Measurements from ENCODE around the gene WHRN.
A peak's percentile ranks its signal among the peaks of the same experiment; 100 is the strongest.

Gene WHRN

DNA sequence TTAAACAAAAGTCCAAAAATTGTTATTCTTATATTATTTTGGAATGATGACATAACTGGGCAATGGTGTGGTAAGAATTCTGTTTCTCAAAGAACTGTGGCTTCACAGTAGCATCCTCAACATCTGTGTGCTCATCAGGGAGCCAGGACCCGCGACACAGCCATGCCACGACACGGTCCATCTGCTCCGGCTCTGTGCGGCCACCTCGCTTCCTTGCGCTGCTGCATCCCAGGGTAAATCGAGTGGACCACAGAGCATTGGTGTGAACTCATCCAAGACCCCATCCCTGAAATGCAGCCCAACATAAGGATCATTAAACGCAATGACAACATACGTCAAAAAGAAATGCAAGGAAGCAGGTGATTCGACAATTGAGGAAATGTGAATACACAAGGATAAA lies 15.3 kb downstream of the WHRN start:
- DNase-seq = no peak

DNA sequence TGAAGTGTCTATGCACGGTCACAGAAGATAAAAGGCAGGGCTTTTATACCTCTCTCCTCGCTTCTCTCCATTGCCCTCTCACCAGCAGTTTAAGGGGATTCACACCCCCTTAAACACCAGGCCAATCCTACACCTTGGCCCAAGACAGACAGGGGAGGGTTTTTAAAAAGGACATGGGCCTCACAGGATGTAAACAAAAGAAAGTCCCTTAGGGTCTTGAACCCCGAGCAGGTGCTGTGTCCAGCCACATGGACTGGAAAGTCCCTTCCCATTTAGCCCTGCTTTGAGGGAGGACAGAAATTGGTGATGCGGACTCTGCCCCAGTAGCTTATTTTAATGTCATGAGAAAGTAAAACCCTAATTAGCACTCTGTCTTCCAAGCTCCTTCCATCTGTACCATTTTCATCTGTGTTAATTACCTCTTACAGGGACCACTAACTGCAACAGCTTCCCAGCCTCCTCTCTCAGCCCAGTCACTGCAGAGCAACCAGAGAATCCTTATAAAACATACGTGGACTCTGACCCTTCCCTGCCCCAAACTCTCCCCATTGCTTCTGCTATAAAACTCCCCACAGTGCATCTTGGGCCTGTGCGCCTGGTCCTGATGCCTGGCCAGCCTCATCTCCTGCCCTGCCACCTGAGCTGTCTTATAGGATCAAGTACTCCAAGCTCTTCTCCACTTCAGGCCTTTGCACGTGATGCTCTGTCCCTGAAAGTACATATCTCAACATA lies 16.7 kb downstream of the WHRN start:
- no peak for DNase-seq

DNA sequence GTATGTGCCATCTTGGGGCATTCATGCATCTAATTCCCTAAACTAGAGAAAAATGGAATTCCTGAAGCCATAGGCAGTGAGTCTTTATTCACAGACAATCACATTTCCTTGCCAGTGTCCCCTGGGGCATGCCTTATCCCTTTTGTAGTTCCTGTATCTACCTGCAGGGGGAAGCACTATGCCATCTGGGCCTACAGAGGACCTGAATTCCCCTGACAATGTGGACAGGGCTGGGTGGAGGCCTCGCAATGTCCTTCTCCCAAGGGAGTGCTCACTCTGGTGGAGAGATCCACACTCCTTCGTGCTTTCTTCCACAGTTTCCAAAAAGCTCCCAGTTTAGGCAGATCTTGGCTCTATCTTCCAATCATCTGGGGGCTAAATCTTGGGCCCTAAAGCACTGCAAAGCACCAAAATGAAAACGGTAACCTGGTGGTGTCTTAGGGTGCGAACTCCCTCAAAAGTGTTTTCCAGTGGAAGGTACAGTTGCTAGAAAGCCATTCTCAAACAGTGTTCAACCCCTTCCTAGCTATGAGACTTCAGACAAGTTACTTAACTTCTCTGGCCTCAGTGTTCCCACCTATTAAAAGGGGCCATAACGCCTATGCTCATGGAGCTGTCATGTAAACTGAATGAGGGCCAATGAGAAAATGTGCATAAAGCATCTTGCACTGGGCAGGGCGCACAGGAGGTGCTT lies 17.5 kb downstream of the WHRN start:
- peak; percentile 50 for DNase-seq

DNA sequence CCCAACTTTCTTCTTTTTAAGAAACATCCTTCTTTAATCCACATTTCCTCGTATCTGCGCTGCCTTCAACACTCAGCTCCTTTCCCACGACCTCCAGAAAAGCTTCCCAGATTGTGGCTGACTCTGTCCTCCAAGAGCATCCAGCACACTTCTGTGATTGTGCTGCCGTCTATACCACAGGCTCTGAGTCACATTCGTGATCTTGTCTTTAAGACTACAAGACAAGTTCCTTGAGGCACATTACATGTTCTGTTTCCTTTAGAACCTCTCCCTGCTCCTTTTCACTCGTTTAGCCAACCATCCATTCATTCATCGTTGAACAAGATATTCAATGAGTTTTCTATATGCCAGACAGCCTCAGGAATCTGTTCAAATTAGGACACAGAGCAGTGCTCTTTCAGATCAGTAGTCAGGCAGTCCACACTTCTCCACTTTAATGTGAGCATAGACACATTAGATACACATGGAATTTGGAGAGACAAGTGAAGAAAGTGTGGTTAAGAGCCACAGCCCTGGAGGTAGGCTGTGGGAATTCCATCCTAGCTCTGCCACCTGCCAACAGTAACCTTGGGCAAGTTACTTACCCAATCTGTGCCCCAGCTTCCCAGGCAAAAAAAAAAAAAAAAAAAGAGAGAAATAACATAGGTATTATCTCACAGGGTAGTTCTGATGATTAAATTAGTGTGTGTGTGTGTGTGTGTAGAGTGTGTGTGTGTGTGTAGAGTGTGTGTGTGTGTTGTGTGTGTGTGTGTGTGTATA lies 18.9 kb downstream of the WHRN start:
- no peak for DNase-seq

DNA sequence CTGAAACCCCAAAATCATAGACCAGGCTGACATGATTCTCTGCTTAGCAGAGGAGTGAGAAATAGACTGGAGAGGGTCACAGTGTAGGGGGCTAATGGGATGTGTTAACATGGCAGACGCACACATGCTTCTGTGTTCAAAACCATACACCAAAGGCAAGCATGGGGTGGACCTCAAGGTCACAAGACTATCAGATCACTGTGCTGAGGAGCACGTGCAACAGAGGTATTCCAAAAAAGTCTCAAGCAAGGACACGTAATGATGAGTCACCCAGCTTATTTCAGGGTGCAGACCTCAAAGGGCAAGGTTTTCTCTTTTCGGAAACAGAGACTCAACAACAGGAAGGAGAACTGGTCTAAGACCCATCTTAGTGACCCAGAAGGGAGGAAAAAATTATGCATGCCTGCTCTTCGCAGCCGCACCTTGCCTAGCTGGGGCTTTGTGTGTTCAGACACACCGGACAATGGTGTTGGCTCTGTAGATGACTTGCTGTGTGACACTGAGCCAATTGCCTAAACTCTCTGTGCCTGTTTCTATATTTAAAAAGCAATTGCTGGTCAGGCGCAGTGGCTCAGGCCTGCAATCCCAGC lies 20.3 kb downstream of the WHRN start:
- DNase-seq = no peak

DNA sequence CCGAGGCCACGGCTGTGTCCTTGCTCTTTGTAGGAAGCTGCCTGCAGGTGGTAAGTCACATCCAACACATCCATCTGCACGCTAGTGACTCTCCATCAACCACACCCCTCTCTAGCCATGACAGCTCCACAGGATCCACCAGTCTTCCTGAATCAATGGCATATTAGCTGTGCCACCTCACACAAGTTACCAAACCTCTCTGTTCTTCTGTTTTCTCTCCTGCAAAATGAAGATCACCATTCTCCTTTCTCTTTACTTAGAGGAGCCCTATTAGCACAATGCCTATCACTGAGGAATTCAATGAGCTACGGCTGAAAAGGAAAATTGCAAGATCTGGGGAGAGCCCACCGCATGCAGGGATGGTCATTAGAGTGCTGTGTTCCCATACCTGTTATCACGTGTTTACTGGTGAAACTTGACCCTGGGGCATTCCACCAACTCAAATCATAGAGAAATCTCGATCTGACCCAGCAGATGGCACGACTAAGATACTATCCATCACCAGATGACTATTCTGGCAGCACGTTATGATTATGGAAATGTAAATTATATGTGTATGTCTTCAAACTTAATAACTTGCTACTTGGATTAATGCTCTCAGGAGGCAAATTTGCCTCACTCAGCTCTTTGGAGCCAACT lies 20.9 kb downstream of the WHRN start:
- no peak for DNase-seq

DNA sequence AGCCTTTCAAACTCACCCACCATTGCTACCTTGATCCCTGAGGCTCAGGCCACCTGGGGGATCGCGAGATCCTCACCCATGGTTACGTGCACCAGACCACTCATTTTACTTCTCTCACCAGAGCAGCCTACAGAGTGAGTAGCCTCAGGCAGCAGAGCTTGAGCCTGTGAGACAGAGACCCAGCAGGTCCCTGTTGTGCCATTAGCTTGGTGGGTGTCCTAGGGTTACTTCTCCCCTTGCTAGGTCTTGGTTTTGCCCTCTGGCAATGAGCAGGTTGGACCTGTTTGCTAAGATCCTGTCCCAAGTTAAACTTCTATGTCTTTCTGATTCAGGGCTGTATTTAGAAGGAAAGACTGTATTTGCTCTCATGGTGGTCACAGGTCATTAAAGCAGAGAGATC lies 21.8 kb downstream of the WHRN start:
- DNase-seq = no peak

DNA sequence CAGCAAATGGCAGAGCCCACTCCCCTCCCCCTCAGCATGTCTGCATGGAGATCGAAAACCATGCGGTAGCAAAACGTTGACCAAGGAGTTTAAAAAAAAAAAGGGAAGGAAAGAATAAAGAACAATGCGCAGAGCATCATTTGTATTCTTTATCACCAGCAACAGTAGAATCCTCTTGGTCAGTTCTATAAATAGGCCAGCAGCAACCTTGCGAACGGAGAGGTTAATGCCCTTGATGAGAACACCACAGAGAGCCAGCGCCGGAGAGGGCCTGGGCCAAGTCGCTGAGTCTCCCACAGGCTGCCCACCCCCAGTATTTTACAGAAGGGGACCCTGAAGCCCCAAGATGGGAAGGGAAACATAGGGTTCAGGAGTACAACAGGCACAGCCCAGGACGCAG lies 22.7 kb downstream of the WHRN start:
- DNase-seq = no peak

DNA sequence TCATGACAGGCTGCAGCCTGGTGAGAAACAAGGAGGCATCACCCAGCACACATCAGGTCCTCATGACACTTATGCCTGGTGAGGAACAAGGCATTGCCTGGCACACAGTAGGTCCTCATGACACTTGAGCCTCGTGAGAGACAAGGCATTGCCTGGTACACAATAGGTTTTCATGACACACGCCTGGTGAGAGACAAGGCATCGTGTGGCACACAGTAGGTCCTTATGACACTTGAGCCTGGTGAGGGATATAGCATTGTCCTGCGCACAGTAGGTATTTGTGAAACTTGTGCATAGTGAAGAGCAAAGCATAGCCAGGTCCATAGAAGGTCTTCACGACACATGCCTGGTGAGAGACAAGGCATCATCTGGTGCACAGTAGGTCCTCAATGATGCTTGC lies 23.5 kb downstream of the WHRN start:
- no peak for DNase-seq

DNA sequence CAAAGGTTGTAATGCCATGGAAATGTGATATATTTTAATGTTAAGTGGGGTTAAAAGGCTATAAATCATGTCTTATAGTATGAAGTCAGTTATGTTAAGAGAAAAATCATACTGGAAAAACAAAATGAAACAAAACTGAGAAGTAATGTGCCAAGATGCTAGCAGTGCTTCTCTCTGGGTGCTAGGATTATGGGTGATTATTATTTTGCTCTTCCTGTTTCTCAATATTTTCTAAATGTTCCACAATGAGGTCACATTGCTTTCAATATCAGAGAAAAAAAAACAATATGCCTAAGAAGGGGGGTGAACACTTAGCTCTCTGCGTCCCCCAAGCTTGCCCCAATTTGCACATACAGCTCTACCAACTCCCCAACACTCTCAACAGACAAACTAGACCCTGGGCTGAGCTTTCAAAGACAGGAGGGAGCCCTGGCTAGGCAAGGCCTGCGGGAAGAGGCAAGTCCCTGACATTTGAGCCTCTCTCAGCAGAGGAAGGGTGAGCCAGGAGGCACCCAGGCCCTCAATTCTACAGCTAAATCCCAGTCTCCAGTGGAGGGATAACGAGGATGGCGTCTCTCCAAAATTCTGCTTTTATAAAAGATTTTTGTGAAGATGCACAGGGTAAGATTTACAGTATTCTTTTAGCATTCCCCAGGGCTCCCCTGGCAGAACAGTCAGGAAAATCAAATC lies 24.4 kb downstream of the WHRN start:
- DNase-seq = no peak

DNA sequence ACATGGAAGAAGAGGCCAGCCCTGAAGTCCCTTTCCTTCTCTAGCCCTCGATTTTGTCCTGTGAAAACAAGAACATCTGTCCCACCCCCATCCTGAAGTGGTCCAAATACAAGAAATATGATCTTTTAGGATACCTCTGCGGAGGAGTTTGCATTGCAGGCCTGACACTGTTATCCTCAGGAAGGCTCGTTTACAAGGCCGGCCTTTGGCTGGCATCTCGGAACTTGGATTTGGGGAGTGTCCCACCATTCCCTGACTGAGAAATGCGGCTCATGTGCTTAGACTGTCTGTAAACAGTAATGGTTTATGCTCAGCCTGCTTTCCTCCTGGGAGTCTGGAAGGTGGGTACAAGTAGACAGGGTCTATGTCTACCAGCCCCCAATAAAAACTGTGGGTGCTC lies 26.4 kb downstream of the WHRN start:
- no peak for DNase-seq

DNA sequence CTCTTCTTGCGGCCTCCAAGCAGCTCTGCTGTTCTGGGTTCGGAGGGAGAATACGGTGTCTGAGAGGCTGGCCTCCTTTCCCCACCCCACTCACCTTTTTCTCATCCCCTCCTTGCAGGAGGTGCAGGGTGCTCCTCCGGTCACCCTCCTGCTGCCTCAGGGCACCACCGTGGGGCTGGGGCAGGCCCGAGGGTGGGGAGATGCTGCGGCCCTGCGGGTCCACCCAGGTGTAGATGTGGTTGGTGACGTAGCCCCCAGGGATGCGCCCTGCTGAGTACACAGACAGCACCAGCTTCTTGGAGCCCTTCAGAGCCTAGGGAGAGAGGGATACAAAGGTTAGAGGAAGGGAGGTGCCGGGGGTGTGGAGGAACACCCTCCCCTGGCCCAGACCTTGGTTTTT lies 26.8 kb downstream of the WHRN start:
- no peak for DNase-seq

DNA sequence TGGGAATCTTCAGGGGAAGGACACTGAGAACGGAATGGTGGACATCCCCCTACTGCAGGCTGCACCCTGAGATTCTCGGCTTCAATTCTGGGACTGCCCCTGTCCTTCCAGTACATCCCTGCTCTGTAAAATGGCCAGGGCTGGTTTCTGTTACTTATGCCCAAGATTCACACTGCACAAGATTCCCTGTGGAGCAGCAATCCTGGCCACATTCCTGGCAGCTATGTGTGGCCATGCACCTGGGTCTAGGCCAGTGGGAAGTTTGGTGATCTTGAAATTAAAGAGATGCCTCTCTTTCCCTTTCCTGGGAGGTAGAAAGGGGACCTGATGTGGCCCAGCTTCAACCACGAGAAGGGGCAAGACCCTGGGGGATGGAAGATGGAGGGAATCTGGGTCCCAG lies 27.6 kb downstream of the WHRN start:
- no peak for DNase-seq

DNA sequence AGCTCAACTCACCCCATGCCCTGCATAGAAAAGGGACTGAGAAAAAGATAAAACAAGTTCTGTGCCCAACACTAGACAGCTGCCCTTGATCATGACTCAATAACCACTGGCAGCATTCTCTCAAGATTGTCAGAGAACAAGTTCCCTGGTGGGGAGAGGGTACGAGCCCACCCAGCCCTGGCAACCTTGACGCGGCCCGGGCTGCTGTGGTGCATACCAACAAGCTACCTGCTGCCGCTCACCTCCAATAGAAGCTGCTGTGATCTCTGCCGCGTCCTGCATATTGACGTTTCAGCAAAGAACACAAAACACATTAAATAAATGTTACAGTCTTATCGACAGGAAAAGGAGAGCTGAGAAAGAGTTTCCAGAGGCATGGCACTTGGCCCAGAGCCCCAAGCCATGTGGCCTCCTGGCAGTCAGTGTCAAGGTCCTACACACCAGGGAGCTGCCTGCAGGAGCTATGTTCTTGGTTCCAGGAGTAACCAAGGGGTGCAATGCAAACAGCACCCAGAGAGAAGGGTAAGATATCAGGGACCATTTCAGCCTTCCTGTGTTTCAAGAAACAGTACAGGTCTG lies 28.3 kb downstream of the WHRN start:
- DNase-seq = no peak

DNA sequence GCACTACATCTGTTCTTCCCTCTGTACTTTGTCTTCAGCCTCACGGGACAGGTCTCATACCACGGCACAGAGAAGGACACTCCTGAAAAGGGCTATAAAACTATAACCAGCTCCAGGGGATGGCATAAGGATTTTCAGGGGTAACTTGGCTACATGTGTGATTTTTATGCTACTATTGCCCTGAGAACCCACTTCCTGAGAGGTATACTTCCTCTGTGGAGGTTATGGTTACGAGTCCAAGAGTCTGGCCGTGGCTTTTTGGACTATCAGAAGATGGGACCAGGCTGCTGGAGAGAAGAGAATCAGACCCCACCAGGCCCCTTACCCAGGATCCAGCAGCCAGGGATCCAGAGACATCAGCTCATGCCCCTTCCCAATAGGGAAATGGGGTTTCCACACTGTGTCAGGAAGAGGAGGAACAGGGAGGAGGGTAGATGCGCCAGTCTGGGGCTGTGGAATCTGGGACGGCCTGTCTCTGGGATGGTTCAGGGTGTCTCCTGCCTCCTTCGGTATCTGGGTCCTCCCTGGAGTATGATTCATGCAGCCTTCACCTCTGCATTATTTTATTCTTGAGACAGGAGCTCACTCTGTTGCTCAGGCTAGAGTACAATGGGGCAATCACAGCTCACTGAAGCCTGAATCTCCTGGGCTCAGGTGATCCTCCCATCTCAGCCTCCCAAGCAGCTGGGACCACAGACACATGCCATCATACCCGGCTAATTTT lies 29.7 kb downstream of the WHRN start:
- no peak for DNase-seq

DNA sequence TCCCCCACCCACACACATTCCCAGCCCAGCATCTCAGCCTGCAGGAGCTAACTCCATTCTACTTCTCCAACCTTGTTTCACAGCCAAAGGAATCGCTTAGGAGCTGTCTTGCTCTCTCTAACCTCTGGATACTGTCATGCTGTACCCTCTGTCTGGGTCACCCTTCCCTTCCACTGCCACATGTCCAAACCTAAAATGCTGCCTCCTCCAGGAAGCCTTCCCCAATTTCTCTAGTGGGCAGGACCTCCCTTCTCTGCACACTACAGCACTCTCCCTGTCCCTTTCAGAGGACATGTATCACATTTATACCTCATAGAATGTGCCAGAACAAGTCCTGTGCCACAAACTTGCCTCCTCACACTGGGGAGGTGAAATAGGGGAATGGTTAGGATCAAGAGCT lies 30.8 kb downstream of the WHRN start:
- no peak for DNase-seq

DNA sequence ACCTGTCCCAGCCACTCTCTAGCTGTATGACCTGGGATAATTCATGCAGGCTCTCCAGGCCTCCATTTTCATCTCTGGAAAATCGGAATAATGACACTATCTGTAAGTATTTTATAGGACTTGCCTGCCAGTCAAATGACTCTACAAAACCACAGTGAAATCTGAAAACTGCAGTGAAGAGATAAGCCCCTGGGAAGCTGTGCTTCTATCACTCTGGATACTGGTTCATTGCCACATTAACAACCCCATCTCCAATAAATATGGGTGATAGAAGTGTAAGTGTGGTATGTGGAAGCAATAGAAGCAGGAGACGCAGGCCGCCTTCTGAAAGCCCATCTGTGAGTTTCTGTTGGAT lies 31.8 kb downstream of the WHRN start:
- DNase-seq = no peak

DNA sequence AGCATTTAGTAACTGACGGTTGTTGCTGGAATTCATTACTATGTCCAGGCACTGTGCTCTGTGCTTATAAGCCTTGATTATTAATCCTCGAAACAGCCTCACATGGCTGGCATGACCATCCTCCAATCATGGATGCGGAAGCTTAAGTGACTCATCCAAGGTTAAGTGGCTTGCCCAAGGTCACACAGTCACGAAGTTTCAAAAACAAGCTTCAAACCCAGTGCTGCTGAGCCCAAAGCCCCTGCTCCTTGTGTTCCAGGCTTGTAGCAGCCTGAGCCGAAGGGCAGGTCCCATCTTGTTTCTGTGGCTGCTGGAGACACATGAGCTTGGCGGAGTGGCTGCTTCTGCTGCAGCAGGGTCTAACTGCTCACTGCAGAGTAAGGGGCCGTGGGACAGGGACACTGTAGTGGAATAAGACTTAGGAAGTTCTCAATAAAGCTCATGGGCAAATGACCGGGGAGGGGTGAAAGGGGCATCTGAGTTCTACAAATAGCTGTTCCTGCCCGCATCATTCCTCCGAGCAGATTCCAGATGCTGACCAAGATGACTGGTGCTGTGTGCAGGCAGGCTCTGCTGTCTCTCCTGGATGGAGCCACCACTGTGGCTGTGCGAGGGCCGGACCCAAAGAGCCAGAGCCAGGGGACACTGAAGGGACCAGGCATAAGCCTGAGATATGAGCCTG lies 32.4 kb downstream of the WHRN start:
- DNase-seq = peak; percentile 28

DNA sequence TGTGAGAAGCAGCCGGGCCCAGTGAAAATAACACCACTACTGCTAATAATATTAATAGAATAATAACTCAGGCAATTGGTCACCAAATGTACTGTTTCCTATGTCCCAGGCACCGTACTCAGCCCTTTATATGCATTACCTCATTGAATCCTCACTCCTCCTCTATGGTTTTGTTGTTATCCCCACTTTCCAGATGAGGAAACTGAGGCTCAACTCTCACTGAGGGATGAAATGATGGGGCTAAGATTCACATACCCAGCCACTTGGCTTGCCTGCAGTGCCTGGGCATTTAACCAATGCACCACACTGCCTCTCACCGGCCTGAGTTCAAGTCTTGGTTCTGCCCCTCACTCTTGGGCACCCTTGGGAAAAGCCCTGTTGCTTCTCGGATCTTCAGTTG lies 34.1 kb downstream of the WHRN start:
- DNase-seq = no peak

DNA sequence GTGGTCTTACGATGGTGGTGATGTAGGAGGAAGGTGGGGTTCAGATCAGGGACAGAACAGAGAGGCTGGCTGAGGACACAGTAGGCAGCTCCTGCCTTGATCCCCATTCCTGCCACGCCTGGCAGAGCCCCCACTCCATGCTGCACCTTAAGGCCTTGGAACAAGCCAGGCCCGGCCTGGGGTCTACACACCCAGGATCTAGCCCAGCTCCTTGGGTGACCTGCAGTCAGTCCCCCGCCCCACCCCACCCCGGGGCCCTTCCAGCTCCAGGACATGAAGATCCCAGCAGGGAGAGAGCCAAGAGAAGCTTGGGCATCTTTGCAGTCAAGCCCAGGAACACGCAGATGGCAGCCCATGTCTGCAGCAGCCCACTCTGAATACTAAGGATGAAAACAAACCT lies 34.7 kb downstream of the WHRN start:
- DNase-seq = no peak

DNA sequence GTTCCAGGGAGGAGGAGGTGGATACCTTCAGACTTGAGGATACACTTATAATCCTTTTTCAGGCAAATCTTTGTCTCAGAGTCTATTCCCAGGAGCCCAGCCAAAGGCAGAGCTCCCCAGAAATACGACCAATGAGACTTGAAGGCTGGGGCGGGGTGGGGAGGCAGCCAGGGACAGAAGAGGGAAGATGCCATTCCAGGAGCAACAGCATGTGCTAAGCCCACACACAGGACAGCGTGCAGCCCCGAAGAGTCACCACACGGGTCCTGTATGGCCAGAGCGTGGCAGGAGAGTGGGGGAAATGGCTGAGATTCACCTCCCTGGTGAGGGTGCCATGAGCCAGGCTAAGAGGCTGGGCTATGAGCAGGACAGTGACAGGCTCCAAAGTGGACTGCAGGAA lies 35.2 kb downstream of the WHRN start:
- DNase-seq = no peak
